Vagina (tissue), 2 donors: ENCODE measurements around the gene ANO2. TPM values are rescaled to one million over a fixed set of nuclear protein-coding genes. Genes with fewer than 3 reads are reported as not detected.
A peak's percentile ranks its signal among the peaks of the same experiment; 100 is the strongest.

Source experiments
- DNase-seq, 2 donors: peaks; one replicate each; pipeline ENCODE4 v3.0.0-alpha.2; 2017; ENCODE audit errors: extremely low spot score in 2 of 2
- H3K27ac ChIP-seq: fragments of 200-600 bp; sonication (generic); one replicate; pipeline ENCODE4 v1.5.1; 2019
- H3K27me3 ChIP-seq: fragments of 200-600 bp; sonication (generic); one replicate; pipeline ENCODE4 v1.5.1; 2019
- H3K36me3 ChIP-seq, 2 donors: fragments of 200-600 bp; sonication (generic); one replicate each; pipeline ENCODE4 v1.5.1; 2017 to 2019
- H3K4me1 ChIP-seq: fragments of 200-600 bp; sonication (generic); one replicate; pipeline ENCODE4 v1.5.1; 2019
- H3K4me3 ChIP-seq, 2 donors: fragments of 200-600 bp; sonication (generic); 1 replicate in 1 of 2; 2 replicates in 1 of 2; pipeline ENCODE4 v1.5.1; 2016 to 2019
- H3K9me3 ChIP-seq: fragments of 200-600 bp; sonication (generic); one replicate; pipeline ENCODE4 v1.5.1; 2019
- CTCF ChIP-seq, 3 experiments: fragments of 450-650 bp in 2 of 3; fragments of 200-600 bp in 1 of 3; sonication (generic) in 1 of 3; IDR thresholded peaks; one replicate each; pipeline ENCODE4 v1.5.1; 2017 to 2019; ENCODE audit warnings: antibody characterized with exemption in 3 of 3, mild to moderate bottlenecking in 2 of 3, moderate library complexity in 2 of 3
- POLR2A ChIP-seq, 2 donors: fragments of 450-650 bp; IDR thresholded peaks; one replicate each; pipeline ENCODE4 v1.6.1; 2017; ENCODE audit warnings: antibody characterized with exemption in 2 of 2, mild to moderate bottlenecking in 2 of 2, moderate library complexity in 2 of 2
- POLR2AphosphoS5 ChIP-seq, 2 donors: sonication (generic); formaldehyde crosslinking; IDR thresholded peaks; one replicate each; pipeline ENCODE4 v1.9.0; 2017; ENCODE audit warnings: antibody characterized with exemption in 2 of 2, mild to moderate bottlenecking in 2 of 2, low read depth in 1 of 2; ENCODE audit not compliant: insufficient read depth in 1 of 2
- intact Hi-C: fragments of 100-400 bp; cut with DNase I; formaldehyde crosslinking; loops from one replicate; pipeline ENCODE4 v1.15.1; 2023
- total RNA-seq: library from RNA; depleted of rRNA; stranded (reverse); fragments of >200 nt; gene quantifications from one replicate; pipeline ENCODE4 v1.2.3, GENCODE V29; 2016

The ANO2 gene
- total RNA-seq, 1 donor from 2014 or later, result 18.7 TPM

GRCh38 chr12:5622280-5622679, 322.8 kb downstream of the ANO2 start:
- intact Hi-C loops, result no loop called here
- DNase-seq, result no peak
- Histone ChIP-seq H3K27ac (no peak overlapping the region), H3K36me3 (no peaks in the 10 kb centered on the region), H3K9me3 (no peaks in the 10 kb centered on the region), H3K27me3 (no peaks in the 10 kb centered on the region), H3K4me3 (no peak overlapping the region), H3K4me1 (peaks cover 8% of the 10 kb centered on the region)
- no peak for TF ChIP-seq POLR2A (IDR thresholded peaks at IDR 0.05)
- no peak for TF ChIP-seq CTCF (IDR thresholded peaks at IDR 0.05)
- no peak for TF ChIP-seq POLR2AphosphoS5 (IDR thresholded peaks at IDR 0.05; ENCODE audit: insufficient read depth in 1 of 2, low read depth in 1 of 2)

- peak in 1 of 2 donors; percentile 55 for DNase-seq
- intact Hi-C loops, result no loop called here
- no peak overlapping the region for H3K4me3 ChIP-seq
These were observed 323.7 kb downstream of the ANO2 start for GRCh38 chr12:5621329-5621728.

GRCh38 chr12:5620896-5621295, 324.2 kb downstream of the ANO2 start:
- Histone ChIP-seq H3K27ac (no peak overlapping the region), H3K9me3 (no peaks in the 10 kb centered on the region), H3K4me3 (no peak overlapping the region), H3K27me3 (no peaks in the 10 kb centered on the region), H3K4me1 (peaks cover 8% of the 10 kb centered on the region), H3K36me3 (no peaks in the 10 kb centered on the region)
- DNase-seq, result peak in 1 of 2 donors; percentile 58
- intact Hi-C loops, result no loop called here
- TF ChIP-seq POLR2A (IDR thresholded peaks at IDR 0.05) (no peak), CTCF (IDR thresholded peaks at IDR 0.05) (no peak), POLR2AphosphoS5 (IDR thresholded peaks at IDR 0.05; ENCODE audit: insufficient read depth in 1 of 2, low read depth in 1 of 2) (no peak)

More at GRCh38 chr12:5621329-5621728, 323.7 kb downstream of the ANO2 start:
- Histone ChIP-seq H3K9me3 (no peaks in the 10 kb centered on the region), H3K36me3 (no peaks in the 10 kb centered on the region), H3K27me3 (no peaks in the 10 kb centered on the region), H3K4me1 (peaks cover 8% of the 10 kb centered on the region), H3K27ac (no peak overlapping the region)
- TF ChIP-seq CTCF (IDR thresholded peaks at IDR 0.05) (no peak), POLR2AphosphoS5 (IDR thresholded peaks at IDR 0.05; ENCODE audit: insufficient read depth in 1 of 2, low read depth in 1 of 2) (no peak), POLR2A (IDR thresholded peaks at IDR 0.05) (no peak)

GRCh38 chr12:5619628-5620027, 325.4 kb downstream of the ANO2 start:
- no peak overlapping the region for H3K27ac ChIP-seq
- no peaks in the 10 kb centered on the region for H3K9me3 ChIP-seq
- no peak overlapping the region for H3K4me3 ChIP-seq
- no peaks in the 10 kb centered on the region for H3K36me3 ChIP-seq
- intact Hi-C loops, result no loop called here
- TF ChIP-seq CTCF (IDR thresholded peaks at IDR 0.05) (no peak), POLR2AphosphoS5 (IDR thresholded peaks at IDR 0.05; ENCODE audit: insufficient read depth in 1 of 2, low read depth in 1 of 2) (no peak), POLR2A (IDR thresholded peaks at IDR 0.05) (no peak)
- peaks cover 8% of the 10 kb centered on the region for H3K4me1 ChIP-seq
- no peak for DNase-seq
- H3K27me3 ChIP-seq, result no peaks in the 10 kb centered on the region

- intact Hi-C loops, result no loop called here
- Histone ChIP-seq H3K4me3 (no peak overlapping the region), H3K27me3 (no peaks in the 10 kb centered on the region), H3K36me3 (no peaks in the 10 kb centered on the region), H3K9me3 (no peaks in the 10 kb centered on the region), H3K4me1 (peaks cover 12% of the 10 kb centered on the region), H3K27ac (no peak overlapping the region)
- no peak for DNase-seq
- TF ChIP-seq POLR2A (IDR thresholded peaks at IDR 0.05), result no peak
- TF ChIP-seq POLR2AphosphoS5 (IDR thresholded peaks at IDR 0.05; ENCODE audit: insufficient read depth in 1 of 2, low read depth in 1 of 2), result no peak
- TF ChIP-seq CTCF (IDR thresholded peaks at IDR 0.05), result no peak
These were observed 328.2 kb downstream of the ANO2 start for GRCh38 chr12:5616854-5617253.
